C4-2B (cell line): ENCODE results near the gene SLC35A4.
A peak's percentile ranks its signal among the peaks of the same experiment; 100 is the strongest.

ENCODE experiments used
- H3K27ac ChIP-seq: fragments of 450-650 bp; 2 replicates; pipeline ENCODE4 v1.5.1; 2017
- CTCF ChIP-seq: fragments of 450-650 bp; conservative IDR thresholded peaks from 2 replicates; pipeline ENCODE4 v1.5.1; 2017; ENCODE audit warnings: mild to moderate bottlenecking
- ZFX ChIP-seq: fragments of 450-650 bp; IDR thresholded peaks from 2 replicates; pipeline ENCODE4 v1.6.1; 2017

Gene SLC35A4

GRCh38 chr5:140560227-140560626 lies 4.4 kb upstream of the SLC35A4 start:
- no peak overlapping the region for H3K27ac ChIP-seq
- TF ChIP-seq ZFX: no peak
- TF ChIP-seq CTCF: no peak

- no peak for TF ChIP-seq ZFX
- no peak for TF ChIP-seq CTCF
- no peak overlapping the region for H3K27ac ChIP-seq
Measured at GRCh38 chr5:140561753-140562523, 2.7 kb upstream of the SLC35A4 start.

GRCh38 chr5:140563596-140563995 lies 1.0 kb upstream of the SLC35A4 start:
- H3K27ac ChIP-seq: peak overlapping the region; percentile 97
- no peak for TF ChIP-seq CTCF

GRCh38 chr5:140565024-140565779 lies 574 bp downstream of the SLC35A4 start:
- no peak for TF ChIP-seq CTCF
- TF ChIP-seq ZFX: no peak
- peak overlapping the region; percentile 97 for H3K27ac ChIP-seq

GRCh38 chr5:140565780-140566095 lies 1.1 kb downstream of the SLC35A4 start:
- peak overlapping the region; percentile 97 for H3K27ac ChIP-seq
- TF ChIP-seq ZFX: no peak
- no peak for TF ChIP-seq CTCF

- H3K27ac ChIP-seq: no peak overlapping the region
- no peak for TF ChIP-seq ZFX
- TF ChIP-seq CTCF: no peak
Measured at GRCh38 chr5:140566665-140567064, 2.0 kb downstream of the SLC35A4 start.

GRCh38 chr5:140567136-140567818 lies 2.6 kb downstream of the SLC35A4 start:
- TF ChIP-seq ZFX (no peak), CTCF (no peak)
- no peak overlapping the region for H3K27ac ChIP-seq
